Activated gamma-delta T cell (primary cell): Measurements from ENCODE around the gene TOM1.

ENCODE experiments used
- DNase-seq: peaks from one replicate; lab custom pipeline; 2025; lab: John Stamatoyannopoulos, UW

Gene TOM1

GRCh38 chr22:35369996-35370395, 70.3 kb downstream of the TOM1 start:
- no peak for DNase-seq

GRCh38 chr22:35373781-35374180, 74.1 kb downstream of the TOM1 start:
- no peak for DNase-seq

GRCh38 chr22:35375031-35375430, 75.3 kb downstream of the TOM1 start:
- DNase-seq: no peak

- no peak for DNase-seq
These were observed 75.8 kb downstream of the TOM1 start for GRCh38 chr22:35375526-35375925.

- DNase-seq: no peak
These were observed 77.2 kb downstream of the TOM1 start for GRCh38 chr22:35376728-35377472.

GRCh38 chr22:35377735-35378134, 78.0 kb downstream of the TOM1 start:
- no peak for DNase-seq

- no peak for DNase-seq
These were observed 78.9 kb downstream of the TOM1 start for GRCh38 chr22:35378621-35379020.

- no peak for DNase-seq
These were observed 79.7 kb downstream of the TOM1 start for GRCh38 chr22:35379146-35379993.

GRCh38 chr22:35380013-35380412, 80.3 kb downstream of the TOM1 start:
- DNase-seq: no peak

GRCh38 chr22:35380537-35381423, 81.1 kb downstream of the TOM1 start, which contains the start of gene HMOX1:
HMOX1 (plus strand) TSS chr22:35381096; CDS start chr22:35381174, 78 bp downstream.
- peak; percentile 32 for DNase-seq

- no peak for DNase-seq
These were observed 81.8 kb downstream of the TOM1 start for GRCh38 chr22:35381424-35382009.

- DNase-seq: no peak
These were observed 84.0 kb downstream of the TOM1 start for GRCh38 chr22:35383679-35384071.

GRCh38 chr22:35384527-35384926, 84.8 kb downstream of the TOM1 start:
- DNase-seq: no peak

GRCh38 chr22:35384975-35385588, 85.4 kb downstream of the TOM1 start:
- no peak for DNase-seq

- no peak for DNase-seq
These were observed 87.1 kb downstream of the TOM1 start for GRCh38 chr22:35386670-35387288.

- no peak for DNase-seq
These were observed 91.2 kb downstream of the TOM1 start for GRCh38 chr22:35390933-35391332.

- DNase-seq: no peak
These were observed 92.7 kb downstream of the TOM1 start for GRCh38 chr22:35392357-35392756.

- DNase-seq: no peak
These were observed 93.7 kb downstream of the TOM1 start for GRCh38 chr22:35393116-35394010.

GRCh38 chr22:35394011-35394312, 94.3 kb downstream of the TOM1 start:
- no peak for DNase-seq
